Measurements from ENCODE around the gene SCN8A.
"Not testable (repeated sequence)": the region's sequence is repeated elsewhere in the genome, so short reads cannot be mapped to it uniquely, and the experiment has no call there.

SCN8A gene

GRCh38 chr12:51766067-51766676 is 175.1 kb downstream of the SCN8A start:
- no peak for DNase-seq (ENCODE audit: low read depth)

DNA sequence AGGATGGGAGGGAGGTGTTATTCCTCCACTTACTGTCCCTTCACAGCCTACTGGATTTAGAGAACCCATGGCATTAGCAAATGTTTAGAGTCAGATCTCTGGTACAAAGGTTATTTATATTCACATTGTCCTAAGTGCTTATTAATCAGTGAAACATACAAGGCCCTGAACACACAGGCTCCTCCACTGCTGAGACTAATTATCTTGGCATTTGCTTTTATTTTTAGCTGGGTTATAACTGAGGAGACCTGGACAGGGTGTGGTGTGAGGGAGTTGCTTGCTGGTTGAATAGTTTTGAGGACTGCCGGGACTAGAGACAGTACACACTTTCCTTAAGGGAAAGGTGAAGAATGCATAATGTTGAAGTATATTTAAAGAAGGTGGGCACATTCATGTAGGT is 180.0 kb downstream of the SCN8A start:
- no peak for DNase-seq (ENCODE audit: low read depth)

DNA sequence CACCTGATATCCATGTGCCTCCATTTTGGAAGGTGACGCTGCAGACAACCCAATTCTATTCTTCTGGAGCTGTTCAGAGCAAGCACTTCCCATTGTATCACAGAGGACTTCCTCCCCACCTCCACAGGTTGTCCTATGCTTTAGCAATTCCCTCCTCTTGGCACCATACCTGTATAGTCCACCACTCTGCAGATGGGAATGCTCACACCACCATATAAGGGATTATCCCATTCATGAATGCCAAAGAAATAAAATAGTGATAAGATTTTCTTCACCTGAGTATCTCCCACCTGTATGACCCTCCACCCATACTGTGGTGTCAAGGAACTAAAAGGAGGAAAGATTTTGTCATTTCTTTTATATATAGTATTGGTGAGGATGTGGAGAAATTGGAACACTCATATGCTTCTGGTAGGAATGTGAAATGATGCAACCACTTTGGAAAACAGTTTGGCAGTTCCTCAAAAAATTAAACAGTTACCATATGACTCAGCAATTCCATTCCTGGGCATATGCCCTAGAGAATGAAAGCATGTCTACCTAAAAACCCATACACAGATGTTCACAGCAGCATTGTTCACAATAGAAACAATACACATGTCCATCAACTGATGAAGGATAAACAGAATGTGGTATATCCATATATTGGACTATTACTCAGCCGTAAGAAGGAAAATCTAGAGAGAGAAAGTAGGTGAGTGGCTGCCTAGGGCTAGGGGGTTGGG is 182.3 kb downstream of the SCN8A start:
- peak; percentile 81 for DNase-seq (ENCODE audit: low read depth)

GRCh38 chr12:51774933-51775332 is 183.9 kb downstream of the SCN8A start:
- DNase-seq (ENCODE audit: low read depth) = no peak

GRCh38 chr12:51777457-51777856 is 186.4 kb downstream of the SCN8A start:
- no peak for DNase-seq (ENCODE audit: low read depth)

GRCh38 chr12:51777973-51778372 is 186.9 kb downstream of the SCN8A start:
- no peak for DNase-seq (ENCODE audit: low read depth)

DNA sequence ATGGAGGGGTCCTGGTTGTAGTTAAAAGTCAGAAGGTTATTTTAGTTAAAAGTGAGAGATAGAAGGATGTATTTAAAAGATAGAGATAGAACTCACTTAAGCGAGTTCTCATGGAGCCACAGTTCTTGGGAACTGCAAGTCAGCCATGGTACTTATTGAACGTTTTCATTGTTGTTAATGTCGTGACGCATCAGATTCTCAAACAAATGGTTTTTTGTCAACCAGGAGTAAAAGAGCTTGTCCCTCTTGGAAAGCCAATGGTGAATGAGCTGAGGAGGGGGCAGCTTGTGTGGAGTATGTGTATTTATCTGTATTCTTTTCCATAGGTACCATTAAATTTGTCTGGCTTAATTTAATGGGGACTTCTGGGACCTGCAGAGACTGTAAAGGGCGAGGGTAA is 188.8 kb downstream of the SCN8A start:
- no peak for DNase-seq (ENCODE audit: low read depth)

DNA sequence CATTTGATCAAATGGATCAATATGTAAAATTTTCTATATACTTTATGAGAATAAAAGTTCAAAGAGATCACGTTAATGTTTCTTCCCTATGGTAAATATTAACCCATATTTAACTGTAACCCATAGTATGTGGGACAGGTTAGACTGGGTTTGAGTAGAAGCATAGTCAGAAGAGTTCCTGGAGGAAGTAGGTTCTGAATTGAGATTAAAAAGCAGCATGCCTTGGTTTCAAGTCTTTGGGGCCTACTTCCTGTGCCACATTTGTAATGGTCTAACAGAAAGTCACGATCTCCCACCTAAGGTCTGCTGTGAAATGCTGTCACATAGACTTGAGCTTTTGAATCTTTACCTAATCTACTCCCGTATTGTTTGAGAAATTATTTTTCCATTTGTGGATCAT is 193.7 kb downstream of the SCN8A start:
- no peak for DNase-seq (ENCODE audit: low read depth)

- no peak for DNase-seq (ENCODE audit: low read depth)
Measured at GRCh38 chr12:51785906-51786305, 194.9 kb downstream of the SCN8A start.

- no peak for DNase-seq (ENCODE audit: low read depth)
Measured at GRCh38 chr12:51788876-51789275, 197.8 kb downstream of the SCN8A start.

DNA sequence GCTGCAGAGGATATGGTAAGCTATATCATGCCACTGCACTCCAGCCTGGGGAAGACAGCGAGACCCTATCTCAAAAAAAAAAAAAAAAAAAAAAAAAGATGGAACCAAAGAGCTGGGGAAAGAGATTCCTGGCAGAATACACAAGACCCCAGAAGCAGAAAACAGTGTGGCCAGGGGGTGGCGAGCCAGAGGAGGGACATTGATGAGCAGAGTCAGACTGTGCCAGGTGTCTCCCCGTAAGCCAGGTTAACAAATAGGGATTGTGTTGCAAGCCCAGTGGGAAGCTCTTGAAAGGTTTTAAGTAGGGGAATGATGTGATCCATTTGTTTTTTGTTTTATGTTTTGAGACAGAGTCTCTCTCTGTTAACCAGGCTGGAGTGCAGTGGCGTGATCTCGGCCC is 201.4 kb downstream of the SCN8A start:
- no peak for DNase-seq (ENCODE audit: low read depth)

- DNase-seq (ENCODE audit: low read depth) = no peak
Measured at GRCh38 chr12:51793201-51793600, 202.2 kb downstream of the SCN8A start.

DNA sequence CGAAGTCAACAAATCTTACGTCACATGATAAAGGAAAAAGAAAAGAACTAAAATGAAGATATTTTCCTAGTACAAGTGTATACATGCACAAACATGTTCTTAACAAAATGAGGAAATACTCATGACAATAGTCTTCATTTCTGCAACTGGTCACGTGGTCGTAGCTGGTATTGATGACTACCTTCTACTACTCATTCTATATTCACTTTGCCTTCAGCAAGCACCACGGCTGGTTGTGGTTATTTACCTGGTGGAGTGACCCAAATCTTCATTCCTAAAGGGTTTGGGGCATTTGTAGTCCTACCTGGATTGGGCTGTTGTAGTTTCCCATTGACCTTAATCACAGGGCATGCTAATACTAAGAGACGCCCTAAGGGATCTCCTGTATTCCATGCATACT is 206.3 kb downstream of the SCN8A start:
- no peak for DNase-seq (ENCODE audit: low read depth)

GRCh38 chr12:51798051-51798450 is 207.0 kb downstream of the SCN8A start:
- DNase-seq (ENCODE audit: low read depth) = not testable (repeated sequence)

GRCh38 chr12:51798501-51798900 is 207.5 kb downstream of the SCN8A start:
- DNase-seq (ENCODE audit: low read depth) = no peak

- DNase-seq (ENCODE audit: low read depth) = no peak
Measured at GRCh38 chr12:51801027-51801426, 210.0 kb downstream of the SCN8A start.

DNA sequence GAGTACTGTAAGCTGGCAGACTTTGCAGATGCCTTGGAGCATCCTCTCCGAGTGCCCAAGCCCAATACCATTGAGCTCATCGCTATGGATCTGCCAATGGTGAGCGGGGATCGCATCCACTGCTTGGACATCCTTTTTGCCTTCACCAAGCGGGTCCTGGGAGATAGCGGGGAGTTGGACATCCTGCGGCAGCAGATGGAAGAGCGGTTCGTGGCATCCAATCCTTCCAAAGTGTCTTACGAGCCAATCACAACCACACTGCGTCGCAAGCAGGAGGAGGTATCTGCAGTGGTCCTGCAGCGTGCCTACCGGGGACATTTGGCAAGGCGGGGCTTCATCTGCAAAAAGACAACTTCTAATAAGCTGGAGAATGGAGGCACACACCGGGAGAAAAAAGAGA is 215.9 kb downstream of the SCN8A start:
- no peak for DNase-seq (ENCODE audit: low read depth)

DNA sequence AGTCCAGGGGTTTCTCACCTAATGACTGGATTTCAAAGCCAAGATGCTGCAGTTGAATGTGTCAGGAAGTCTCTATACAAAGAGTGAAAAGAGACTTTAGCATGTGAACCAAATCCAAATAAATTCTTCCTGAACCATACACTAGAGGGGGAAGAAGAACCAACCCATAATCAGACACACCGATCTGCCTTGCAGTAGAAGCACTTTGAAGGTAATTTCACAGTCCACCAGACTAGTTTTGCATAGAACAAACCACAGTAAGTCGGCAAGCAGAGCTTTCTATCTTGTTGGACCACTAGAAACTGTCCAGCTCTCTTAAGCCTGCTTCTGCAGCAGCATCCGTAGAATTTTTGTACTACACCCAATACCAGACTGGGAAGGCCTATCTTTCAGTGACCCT is 218.2 kb downstream of the SCN8A start:
- DNase-seq (ENCODE audit: low read depth) = no peak

- no peak for DNase-seq (ENCODE audit: low read depth)
Measured at GRCh38 chr12:51811203-51812202, 220.5 kb downstream of the SCN8A start.

GRCh38 chr12:51812871-51813270 is 221.8 kb downstream of the SCN8A start:
- no peak for DNase-seq (ENCODE audit: low read depth)

GRCh38 chr12:51813931-51814310 is 222.9 kb downstream of the SCN8A start:
- DNase-seq (ENCODE audit: low read depth) = no peak

- peak; percentile 56 for DNase-seq (ENCODE audit: low read depth)
Measured at GRCh38 chr12:51814311-51815088, 223.5 kb downstream of the SCN8A start.

Measured in fibroblast of the conjunctiva (primary cell).